ENCODE data around the gene FRMD7.

The FRMD7 gene

DNA sequence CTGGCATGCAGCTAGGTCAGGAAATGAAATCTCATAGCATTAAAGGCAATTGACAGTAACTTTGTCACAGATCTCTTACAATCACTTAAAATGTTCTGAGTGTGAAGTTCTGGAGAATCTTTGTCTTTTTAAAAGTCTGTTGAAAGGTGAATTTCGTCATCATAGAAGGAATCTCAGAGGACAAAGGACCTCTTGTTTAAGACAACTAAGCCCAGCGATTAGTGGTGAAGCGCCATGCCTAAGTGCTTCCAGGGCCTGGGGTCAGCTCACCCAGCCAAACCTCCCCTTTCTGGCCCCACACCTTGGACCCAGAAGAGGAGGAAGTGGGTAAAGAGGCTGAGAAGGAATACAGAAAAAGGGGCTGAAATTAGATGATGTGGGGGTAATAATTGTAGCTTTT is 8.5 kb downstream of the FRMD7 start:
- TF ChIP-seq, protein P1, sequence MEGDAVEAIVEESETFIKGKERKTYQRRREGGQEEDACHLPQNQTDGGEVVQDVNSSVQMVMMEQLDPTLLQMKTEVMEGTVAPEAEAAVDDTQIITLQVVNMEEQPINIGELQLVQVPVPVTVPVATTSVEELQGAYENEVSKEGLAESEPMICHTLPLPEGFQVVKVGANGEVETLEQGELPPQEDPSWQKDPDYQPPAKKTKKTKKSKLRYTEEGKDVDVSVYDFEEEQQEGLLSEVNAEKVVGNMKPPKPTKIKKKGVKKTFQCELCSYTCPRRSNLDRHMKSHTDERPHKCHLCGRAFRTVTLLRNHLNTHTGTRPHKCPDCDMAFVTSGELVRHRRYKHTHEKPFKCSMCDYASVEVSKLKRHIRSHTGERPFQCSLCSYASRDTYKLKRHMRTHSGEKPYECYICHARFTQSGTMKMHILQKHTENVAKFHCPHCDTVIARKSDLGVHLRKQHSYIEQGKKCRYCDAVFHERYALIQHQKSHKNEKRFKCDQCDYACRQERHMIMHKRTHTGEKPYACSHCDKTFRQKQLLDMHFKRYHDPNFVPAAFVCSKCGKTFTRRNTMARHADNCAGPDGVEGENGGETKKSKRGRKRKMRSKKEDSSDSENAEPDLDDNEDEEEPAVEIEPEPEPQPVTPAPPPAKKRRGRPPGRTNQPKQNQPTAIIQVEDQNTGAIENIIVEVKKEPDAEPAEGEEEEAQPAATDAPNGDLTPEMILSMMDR (IDR thresholded peaks at IDR 0.05; ENCODE audit: control extremely low read depth, extremely low read depth, low read depth, missing control alignments) = no peak
- POLR2A ChIA-PET = no interaction called here
- DNase-seq (ENCODE audit: extremely low spot score) = no peak
- CTCF ChIA-PET = interaction anchor here (1.2 to 1.9 kb wide), 2 partner anchors 10 to 278 kb away, joined by 3 to 4 read pairs; no protein-coding TSS in a partner anchor

DNA sequence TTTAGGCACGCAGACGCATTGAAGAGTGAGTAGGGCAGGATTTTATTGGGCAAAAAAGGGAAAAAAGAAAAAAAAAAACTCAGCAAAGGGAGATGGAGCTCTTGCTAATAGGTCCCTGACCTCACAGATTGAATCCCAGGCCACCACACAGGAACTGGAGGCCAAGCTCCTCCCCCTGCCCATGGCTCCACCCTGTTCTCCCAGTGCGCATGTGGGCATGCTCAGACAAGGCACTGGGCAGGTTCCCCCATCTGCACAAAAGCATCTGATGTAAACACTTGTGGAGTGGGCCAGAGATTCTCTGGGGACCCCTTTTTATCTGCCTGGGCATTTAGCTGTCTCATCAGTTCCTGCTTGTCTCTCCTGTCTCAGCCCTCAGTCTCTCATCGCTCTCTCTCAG is 9.5 kb downstream of the FRMD7 start:
- ChIA-PET POLR2A (no interaction called here), CTCF (no interaction called here)
- TF ChIP-seq, protein P1 (IDR thresholded peaks at IDR 0.05; ENCODE audit: control extremely low read depth, extremely low read depth, low read depth, missing control alignments) = no peak
- DNase-seq (ENCODE audit: extremely low spot score) = no peak

DNA sequence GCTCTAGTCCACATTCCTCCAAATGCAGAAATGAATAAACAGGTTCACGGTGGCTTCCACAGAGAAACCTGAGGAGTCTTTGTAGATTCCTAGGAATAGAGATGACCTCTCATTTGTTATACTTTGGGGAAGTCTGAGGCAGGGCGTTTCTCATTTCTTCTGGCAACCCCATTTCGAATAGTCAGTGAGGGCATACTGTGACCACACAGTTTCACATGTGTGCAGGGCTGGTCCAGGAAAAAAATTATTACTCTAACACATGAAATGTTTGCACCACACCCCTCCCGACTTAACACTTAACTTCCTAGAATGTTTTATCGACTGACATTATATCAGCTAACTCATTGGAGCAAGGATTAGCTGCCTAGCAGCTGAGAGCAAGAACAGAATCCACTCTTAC is 12.0 kb downstream of the FRMD7 start:
- CTCF ChIA-PET = no interaction called here
- TF ChIP-seq, protein P1 (IDR thresholded peaks at IDR 0.05; ENCODE audit: control extremely low read depth, extremely low read depth, low read depth, missing control alignments) = no peak
- DNase-seq (ENCODE audit: extremely low spot score) = no peak
- POLR2A ChIA-PET = no interaction called here

DNA sequence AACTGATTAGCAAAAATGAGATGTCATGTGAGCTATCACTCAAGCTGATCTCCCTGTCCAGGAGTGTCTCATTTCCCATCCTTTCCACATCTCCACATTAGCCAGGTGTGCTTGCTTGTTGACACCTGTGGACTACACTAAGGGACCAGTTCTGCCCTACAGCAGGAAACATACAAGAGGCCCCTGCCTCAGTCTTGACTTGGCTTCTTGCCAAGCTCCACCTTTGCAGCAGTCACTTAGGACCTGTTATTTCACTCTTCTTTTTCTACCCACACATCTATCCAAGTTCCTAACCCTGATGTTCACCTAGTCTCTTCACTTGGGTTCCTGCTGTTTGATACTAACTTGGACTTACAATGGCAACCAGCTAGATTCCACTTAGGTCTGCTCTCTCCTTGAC is 13.2 kb downstream of the FRMD7 start:
- CTCF ChIA-PET = interaction anchor here (1.4 kb wide), 1 partner anchor 22 kb away, joined by 4 read pairs; no protein-coding TSS in a partner anchor
- TF ChIP-seq, protein P1 (IDR thresholded peaks at IDR 0.05; ENCODE audit: control extremely low read depth, extremely low read depth, low read depth, missing control alignments) = no peak
- POLR2A ChIA-PET = no interaction called here
- no peak for DNase-seq (ENCODE audit: extremely low spot score)

DNA sequence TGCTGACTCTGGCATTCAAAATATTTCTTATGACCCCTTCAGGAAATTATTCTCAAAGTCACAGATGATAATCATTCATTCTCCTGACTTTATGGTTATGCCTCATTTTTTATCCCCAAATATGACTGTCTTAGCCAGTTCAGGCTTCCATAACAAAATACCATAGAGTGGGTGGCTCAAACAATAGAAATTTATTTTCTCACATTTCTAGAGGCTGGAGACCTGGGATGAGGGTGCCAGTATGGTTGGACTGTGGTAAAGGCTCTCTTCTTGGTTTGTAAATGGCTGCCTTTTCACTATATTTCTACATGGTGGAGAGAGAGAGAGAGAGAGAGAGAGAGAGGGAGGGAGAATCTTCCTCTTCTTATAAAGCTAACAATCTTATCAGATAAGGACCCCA is 20.5 kb downstream of the FRMD7 start:
- CTCF ChIA-PET = no interaction called here
- DNase-seq (ENCODE audit: extremely low spot score) = no peak
- POLR2A ChIA-PET = no interaction called here
- TF ChIP-seq, protein P1 (IDR thresholded peaks at IDR 0.05; ENCODE audit: control extremely low read depth, extremely low read depth, low read depth, missing control alignments) = no peak

DNA sequence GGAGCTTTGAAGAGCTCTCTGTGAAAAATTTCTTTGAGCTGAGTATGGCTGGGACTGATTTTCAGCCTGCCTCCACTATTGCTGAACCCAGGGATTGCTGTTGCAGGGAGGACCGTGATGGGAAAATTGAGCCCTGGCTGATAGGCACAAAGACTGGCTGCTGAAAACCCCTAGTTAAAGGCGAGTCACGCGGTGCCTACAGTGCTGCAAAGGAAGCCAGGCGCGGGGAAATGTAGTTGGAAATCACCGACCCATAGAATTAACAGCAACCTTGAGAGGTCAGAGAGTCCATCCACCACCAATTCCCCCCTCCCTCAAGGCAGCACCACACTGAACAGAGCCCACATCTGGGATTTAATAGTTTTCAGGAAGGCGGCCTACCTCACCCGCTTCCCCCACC is 26.0 kb downstream of the FRMD7 start:
- DNase-seq (ENCODE audit: extremely low spot score) = no peak
- ChIA-PET POLR2A (interaction anchor here (1.0 kb wide), 1 partner anchor 9 kb away, joined by 3 read pairs; no protein-coding TSS in a partner anchor), CTCF (interaction anchor here (1.1 to 2.5 kb wide), 3 partner anchors 9 to 260 kb away, joined by 3 to 15 read pairs (median 3); no protein-coding TSS in a partner anchor)
- TF ChIP-seq, protein P1 (IDR thresholded peaks at IDR 0.05; ENCODE audit: control extremely low read depth, extremely low read depth, low read depth, missing control alignments) = no peak
